NOMO-1 (cell line): Measurements from ENCODE around the gene NFATC3.

Experiments
- DNase-seq, 2 experiments: peaks; one replicate each; lab custom pipeline; 2025; ENCODE audit not compliant: unreplicated experiment in 2 of 2; lab: John Stamatoyannopoulos, UW

The NFATC3 gene

DNA sequence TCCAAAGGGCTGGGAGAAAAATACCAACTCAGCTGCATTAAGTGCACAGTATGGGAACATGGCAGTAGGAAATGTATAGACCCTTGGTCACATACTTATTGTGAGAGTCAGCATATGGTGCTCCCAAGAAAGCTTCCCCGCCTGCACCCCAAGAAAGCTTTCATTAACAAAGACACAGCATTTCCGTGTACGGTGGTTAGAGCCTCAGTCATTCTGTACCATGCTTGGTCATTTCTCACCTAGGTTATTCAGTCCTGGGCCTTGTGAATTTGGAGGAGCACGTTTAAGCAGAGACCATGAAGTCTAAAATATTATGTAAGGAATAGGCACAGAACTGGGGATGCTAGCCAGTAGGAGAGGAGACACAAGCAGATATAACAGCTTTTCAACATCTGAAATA is 94.7 kb downstream of the NFATC3 start:
- no peak for DNase-seq

DNA sequence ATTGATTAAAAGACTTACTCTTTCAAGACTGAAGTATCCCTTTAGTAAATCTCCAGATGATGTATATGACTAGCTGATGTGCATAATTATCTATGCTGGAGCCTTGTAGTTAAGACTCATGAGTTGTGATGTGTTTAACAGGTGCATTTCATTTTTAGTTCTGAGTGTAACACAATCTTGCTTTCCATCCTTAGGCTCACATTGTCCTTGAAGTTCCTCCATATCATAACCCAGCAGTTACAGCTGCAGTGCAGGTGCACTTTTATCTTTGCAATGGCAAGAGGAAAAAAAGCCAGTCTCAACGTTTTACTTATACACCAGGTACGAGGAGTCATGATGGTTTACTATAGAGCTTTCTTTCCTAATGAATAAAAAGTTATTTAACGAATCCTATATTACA is 97.9 kb downstream of the NFATC3 start:
- DNase-seq = no peak

DNA sequence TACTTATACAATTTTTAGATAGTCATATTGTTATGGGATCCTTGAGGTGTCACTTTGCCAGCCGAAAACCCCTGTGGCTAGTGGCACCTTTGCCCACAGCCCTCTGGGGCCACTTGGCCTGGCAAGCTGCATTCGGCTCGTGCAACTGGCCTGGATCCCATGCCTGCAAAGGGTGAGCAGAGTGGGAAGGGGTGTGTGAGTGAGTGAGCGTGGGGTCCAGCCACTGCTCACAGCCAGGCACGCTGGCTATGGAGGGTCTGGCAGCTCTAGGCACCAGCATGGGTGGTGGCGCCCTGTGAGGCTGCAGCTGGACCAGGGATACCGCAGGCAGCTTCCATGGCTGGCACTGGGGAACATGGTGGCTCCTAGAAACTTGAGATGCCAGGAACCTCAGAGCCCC is 101.7 kb downstream of the NFATC3 start:
- DNase-seq = no peak

GRCh38 chr16:68187505-68187904 is 102.3 kb downstream of the NFATC3 start:
- DNase-seq = no peak

- DNase-seq = no peak
These were observed 103.0 kb downstream of the NFATC3 start for GRCh38 chr16:68188170-68188569.

DNA sequence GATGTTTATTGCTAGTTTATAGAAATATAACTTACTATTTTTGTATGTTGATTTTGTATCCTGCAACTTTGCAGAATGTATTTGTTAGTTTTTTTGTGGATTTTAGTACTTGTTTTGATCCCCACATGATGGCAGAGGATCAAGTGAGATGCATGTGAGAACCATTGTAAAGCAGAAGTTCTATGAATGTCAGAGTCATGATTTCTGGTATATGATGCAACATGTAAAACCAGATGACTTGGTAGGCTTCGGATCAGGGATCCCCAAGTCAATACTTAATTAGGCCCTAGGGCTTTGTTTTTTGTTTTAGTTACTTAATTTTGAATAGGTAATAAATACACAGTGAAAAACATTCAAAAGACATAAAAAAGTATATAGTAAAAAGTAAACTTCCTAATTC is 104.9 kb downstream of the NFATC3 start:
- DNase-seq = peak in 1 of 2 experiments; percentile 35

DNA sequence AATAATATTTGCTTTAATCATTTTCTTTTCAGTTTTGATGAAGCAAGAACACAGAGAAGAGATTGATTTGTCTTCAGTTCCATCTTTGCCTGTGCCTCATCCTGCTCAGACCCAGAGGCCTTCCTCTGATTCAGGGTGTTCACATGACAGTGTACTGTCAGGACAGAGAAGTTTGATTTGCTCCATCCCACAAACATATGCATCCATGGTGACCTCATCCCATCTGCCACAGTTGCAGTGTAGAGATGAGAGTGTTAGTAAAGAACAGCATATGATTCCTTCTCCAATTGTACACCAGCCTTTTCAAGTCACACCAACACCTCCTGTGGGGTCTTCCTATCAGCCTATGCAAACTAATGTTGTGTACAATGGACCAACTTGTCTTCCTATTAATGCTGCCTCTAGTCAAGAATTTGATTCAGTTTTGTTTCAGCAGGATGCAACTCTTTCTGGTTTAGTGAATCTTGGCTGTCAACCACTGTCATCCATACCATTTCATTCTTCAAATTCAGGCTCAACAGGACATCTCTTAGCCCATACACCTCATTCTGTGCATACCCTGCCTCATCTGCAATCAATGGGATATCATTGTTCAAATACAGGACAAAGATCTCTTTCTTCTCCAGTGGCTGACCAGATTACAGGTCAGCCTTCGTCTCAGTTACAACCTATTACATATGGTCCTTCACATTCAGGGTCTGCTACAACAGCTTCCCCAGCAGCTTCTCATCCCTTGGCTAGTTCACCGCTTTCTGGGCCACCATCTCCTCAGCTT is 105.8 kb downstream of the NFATC3 start:
- DNase-seq = no peak

DNA sequence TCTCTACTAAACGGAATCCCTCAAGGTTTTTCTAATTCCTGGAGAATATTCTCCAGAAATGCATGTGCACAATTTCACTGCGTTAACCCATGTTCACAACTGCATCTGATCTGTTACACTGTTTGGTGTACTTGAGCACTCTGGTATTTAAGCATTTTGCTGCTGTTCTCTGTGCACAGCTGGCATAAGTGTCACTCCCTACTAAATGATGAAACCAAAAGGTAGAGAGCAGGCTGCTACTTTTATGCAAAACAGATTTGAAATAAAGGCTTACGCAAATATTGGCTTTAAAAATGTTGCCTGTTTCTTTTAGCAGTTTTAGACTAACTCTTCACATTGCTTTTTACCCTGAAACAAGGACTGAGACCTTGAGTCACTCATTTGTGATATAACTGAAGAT is 109.1 kb downstream of the NFATC3 start:
- no peak for DNase-seq

GRCh38 chr16:68197250-68197649 is 112.1 kb downstream of the NFATC3 start:
- no peak for DNase-seq

DNA sequence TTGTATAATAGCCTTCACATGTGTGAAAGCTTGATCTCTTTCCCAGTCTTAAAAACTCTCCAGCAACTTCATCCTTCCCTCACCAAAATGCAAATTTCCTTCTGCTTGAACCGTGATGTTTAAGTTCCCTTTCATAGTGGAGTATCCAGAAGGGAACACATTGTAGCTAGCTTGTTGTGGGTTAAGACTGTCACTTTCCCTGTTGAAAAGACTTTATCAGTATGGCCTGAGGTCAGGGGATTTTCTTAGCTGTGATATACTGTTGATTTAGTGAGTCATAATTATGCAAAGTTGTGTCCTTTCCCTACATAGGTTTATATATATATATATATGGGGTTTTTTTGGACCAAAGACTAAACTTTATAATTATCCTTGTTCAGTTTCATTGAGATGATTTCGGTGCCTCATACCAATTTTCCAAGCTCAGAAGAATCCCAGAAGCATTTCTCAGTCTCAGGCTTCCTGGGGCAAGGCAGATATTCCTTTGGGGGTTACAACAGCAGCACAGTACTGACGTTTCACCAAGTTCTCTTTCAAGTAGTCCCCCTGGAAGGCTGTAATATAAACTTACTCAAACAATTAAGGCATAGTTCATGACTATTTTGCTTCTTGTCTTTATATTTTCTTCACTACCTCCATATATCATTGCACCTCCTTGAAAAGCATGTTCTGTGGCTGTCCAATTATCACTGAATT is 115.1 kb downstream of the NFATC3 start:
- no peak for DNase-seq

DNA sequence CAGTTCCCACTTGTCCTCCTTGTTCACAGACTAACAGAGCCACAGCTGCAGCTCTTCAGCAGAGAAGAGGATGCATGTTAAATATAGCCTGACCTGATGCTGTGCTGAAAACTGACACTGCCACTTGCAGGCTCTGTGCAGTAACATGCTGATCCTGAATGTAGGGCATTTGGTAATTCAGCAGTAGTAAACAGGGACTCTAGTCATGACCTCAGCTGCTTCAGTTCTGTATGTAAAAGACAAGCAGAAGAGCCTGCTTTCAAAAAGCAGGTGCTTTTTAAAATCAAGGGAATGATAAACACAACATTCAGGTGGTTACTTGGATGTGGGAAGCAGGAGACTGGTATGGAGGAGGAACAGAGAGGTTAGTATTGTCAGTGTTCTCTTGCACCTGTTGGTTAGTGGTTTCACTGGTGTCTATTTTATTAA is 116.9 kb downstream of the NFATC3 start:
- no peak for DNase-seq

DNA sequence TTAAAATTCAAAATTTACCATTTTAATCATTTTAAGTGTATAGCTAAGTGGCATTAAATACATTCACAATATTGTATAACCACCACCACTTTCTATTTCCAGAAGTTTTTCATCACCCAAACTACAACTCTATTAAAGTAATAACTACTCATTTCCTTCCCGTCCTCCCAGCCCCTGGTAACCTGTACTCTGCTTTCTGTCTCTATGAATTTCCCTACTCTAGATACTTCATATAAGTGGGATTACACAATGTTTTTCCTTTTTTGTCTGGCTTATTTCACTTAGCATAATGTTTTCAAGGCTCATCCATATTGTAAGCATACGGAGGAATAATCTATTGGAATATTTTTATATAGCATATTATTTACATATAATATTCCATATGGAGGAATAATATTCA is 121.1 kb downstream of the NFATC3 start:
- no peak for DNase-seq

GRCh38 chr16:68214726-68215125 is 129.6 kb downstream of the NFATC3 start:
- no peak for DNase-seq

- DNase-seq = no peak
These were observed 130.1 kb downstream of the NFATC3 start for GRCh38 chr16:68215302-68215701.

- no peak for DNase-seq
These were observed 131.1 kb downstream of the NFATC3 start for GRCh38 chr16:68216240-68216639.

GRCh38 chr16:68217506-68217905 is 132.3 kb downstream of the NFATC3 start:
- DNase-seq = no peak

DNA sequence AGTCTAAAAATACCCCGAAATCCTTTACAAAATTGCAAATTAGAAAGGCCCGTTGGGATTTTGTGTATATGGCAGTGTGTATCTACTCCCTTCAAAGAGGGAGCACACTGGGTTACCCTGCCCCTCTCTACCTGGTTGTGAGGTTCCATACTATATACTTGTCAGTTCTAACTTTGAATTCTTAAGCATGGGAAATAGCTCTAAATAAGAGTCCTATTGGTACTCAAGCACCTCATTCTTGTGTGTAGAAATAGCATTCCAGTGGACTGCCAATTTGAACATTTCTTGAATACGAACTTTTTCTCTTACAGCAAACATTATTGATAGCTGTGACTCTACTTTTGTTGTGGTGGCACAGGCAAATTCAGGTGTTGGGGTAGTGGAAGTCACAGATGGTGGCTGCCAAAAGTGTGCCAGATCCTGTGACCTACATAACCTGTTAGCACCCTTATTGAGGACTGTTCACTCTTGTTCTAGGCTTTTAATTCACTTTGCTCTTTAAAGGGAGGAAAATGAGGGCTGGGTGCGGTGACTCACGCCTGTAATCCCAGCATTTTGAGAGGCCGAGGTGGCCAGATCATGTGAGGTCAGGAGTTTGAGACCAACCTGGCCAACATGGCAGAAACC is 134.7 kb downstream of the NFATC3 start:
- DNase-seq = no peak

- no peak for DNase-seq
These were observed 137.9 kb downstream of the NFATC3 start for GRCh38 chr16:68223072-68223471.

DNA sequence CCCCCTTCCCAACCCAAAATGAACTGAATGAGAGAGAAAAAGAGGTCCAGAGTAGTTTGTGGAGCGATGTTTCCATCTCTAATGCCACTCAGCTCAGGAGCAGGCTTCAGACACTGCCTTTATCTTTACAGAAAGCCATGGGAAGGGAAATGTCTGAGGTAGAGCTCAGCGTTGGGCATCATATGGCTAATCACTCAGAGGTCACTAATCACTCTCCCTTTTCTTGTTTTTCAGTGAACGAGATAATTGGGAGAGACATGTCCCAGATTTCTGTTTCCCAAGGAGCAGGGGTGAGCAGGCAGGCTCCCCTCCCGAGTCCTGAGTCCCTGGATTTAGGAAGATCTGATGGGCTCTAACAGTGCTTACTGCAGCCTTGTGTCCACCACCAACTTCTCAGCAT is 140.9 kb downstream of the NFATC3 start:
- no peak for DNase-seq

DNA sequence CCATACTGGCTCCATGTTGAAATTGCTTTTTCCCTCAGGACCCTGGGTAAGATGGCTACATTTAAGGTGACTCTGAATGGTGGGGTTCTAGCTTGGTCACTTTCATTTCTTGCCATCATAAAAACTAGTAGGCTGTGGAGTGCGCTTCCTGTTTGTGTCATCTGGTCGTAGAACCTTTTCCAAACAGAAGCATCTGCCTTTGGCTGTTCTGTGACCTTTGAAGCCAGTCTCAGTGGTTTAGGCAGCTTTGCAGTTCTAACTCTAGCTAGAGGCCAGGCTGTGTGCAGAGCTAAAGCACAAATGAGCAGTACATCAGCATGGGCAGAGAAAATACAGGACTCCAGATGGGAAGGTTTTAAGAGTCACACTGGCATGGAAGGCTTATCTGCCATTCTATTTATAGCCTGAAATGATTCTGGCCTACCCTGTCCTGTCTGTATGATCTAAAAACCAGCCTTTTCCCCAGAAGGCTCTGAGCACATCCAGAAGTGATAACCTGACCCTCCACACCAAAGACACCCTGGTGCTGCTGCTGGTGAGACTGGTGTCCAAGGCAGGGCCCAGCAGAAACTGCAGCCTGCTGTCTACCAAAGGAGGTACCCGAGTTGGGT is 142.1 kb downstream of the NFATC3 start:
- no peak for DNase-seq

DNA sequence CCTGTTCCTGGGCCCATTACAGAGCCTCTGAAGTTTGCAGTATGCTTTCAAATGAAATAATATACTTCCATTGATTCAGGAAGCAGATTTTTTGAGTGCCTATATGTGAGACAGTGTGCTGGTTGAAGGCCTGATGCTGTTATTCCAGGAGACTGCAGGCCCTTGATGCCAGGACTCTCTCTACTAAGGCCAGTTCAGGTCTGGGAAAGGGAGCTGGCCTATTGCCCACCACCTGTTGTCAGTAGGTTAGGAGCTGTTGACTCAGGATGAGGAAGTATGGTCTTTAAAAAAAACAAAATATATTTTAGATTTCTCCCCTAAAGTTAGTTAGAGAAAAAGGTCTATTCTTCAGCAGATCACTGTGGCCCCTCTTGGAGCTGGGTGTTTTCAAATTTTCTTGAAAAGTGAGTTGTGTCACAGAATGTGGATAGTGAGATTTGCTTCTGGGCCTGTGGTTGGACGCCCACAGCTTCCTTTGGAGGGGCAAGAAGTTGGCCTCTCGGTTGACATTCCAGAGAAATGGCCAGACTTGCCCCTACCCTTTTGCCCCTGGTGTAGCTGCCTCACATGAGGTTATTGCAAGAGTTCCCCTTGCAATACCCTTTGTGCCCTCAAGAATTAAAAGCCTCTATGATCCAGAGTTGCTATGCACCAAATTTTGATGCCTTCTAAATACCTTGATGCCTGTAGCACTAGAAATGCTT is 142.8 kb downstream of the NFATC3 start:
- DNase-seq = no peak
